IPS-11a (cell line): Measurements from ENCODE around the gene TRHDE.

Source experiments
- H3K4me3 ChIP-seq: one replicate; pipeline ENCODE4 v1.5.1; 2013; ENCODE audit warnings: low read depth, low read length, control low read depth

TRHDE gene

DNA sequence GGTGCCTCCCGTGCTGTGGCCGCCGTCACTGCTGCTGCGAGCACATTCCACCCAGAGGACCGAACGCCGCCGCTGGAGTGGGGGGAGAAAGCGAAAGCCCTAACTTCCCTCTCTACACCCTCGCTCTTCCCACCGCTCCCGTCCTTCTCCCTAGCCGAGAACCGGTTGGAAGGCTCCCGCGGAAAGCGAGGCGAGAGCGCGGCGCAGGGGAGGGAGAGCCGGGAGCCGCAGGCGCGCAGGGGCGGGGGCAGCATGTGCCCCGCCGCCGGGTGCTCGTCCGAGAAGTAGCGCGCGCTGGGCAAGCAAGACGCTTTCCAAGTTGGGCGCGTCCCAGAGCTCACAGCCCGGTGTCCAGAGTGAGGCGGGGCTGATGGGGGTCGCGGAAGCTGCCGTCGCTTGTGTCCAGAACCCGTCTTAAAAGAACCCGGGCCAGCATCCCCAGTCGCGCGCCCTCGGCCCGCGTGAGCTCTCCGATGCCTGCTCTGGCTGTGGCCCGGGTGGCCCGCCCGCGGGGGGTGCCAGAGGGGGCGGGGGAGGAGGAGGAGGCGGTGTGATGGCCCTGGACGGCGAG lies at the start of gene TRHDE:
TRHDE (plus strand) TSS at position 280 of the 571 bp plus-strand sequence; CDS start at position 554, 274 bp downstream.
- H3K4me3 ChIP-seq, result peak within 1 kb of the TSS; percentile 77

- no peak overlapping the region for H3K4me3 ChIP-seq
Observed at GRCh38 chr12:72226510-72226909, 45.7 kb upstream of the TRHDE start.

DNA sequence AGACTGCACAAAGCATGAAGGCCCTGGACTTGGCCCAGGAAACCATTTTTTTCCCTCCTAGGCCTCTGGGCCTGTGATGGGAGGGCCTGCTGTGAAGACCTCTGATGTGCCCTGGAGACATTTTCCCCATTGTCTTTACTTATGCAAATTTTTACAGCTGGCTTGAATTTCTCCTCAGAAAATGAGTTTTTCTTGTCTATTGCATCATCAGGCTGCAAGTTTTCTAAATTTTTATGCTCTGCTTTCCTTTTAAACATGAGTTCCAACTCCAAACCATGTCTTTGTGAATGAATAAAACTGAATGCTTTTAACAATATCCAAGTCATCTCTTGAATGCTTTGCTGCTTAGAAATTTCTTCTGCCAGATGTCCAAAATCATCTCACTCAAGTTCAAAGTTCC lies 43.7 kb upstream of the TRHDE start:
- no peak overlapping the region for H3K4me3 ChIP-seq

DNA sequence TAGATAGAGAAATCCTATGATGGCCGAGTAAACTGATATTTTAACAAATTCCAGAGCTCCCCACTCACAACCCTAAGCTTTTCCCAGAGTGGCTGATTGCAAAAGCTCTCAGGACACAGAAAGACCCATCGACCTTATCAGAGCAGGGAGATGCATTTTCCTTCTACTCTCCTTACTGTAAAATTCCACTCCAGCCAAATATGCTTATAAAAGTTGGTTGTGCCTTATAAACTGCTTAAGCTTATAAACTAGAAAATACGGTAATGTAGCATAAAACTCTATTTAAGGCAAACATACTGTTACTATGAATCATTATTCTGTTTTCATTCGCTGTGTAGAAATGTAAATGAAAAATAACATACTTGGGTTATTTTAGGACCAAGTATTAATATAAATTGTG lies 41.6 kb upstream of the TRHDE start:
- no peak overlapping the region for H3K4me3 ChIP-seq

GRCh38 chr12:72234886-72235285 lies 37.3 kb upstream of the TRHDE start:
- no peak overlapping the region for H3K4me3 ChIP-seq

DNA sequence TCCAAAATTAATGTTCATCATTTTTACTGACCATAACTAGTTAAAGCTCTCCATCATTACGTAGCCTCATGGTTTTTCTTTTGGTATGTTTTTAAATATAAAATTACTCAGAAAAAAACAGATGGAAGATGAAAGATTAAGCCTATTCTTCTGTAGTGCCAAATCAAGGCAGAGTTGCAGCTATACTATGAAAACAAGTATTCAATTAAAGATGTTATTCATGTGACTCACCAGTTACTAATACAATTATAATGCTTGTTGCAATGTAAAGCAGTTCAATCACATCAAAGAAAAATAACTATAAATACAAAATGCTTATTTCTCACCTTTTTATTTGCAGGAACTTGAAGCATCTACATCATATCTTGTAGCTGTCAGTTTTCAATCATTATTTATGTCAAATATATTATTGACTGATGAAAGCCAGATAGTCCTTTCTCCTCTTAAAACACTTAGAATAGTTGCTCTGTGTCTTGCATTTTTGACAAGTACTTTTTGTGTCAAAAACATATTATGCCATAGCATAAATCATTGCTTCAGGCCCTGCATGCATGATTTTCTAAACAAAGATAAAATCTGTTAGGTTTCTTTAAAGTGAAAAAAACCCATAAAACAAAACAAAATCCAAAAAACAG lies 36.0 kb upstream of the TRHDE start:
- H3K4me3 ChIP-seq, result no peak overlapping the region

DNA sequence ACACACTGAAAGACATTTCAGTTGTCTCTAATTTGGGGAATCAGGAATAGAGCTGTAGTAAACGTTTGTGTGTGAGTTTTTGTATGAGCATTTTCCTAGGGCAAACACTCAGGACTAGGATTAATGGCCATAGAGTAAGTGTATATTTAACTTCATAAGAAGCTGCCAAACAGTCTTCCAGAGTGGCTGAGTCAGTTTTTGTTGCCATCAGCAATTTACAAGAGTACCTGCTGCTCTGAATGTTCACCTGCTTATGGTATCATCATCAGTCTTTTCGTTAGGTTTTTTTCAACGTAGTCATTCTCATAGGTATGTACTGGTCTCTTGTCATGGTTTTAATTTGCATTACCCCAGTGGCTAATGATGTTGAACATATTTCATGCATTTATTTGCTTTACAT lies 30.6 kb upstream of the TRHDE start:
- no peak overlapping the region for H3K4me3 ChIP-seq

DNA sequence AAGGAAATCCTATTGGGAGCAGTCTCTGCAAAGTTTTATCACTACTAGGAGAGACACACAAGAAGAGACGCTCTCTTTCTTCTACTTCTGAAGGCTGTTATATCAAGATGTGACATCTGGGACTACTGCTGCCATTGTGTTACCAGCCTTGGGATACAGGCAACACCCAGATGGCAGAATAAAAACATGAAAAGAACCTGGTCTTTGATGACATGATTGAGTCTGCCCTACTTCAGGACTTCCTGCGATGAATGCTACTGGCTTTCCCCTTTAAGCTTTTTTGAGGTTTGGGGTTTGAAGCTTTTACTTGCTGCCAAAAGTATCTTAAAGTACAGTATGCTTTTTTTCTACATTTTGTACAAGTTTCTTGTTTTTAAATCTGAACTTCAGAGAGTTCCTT lies 29.2 kb upstream of the TRHDE start:
- no peak overlapping the region for H3K4me3 ChIP-seq

DNA sequence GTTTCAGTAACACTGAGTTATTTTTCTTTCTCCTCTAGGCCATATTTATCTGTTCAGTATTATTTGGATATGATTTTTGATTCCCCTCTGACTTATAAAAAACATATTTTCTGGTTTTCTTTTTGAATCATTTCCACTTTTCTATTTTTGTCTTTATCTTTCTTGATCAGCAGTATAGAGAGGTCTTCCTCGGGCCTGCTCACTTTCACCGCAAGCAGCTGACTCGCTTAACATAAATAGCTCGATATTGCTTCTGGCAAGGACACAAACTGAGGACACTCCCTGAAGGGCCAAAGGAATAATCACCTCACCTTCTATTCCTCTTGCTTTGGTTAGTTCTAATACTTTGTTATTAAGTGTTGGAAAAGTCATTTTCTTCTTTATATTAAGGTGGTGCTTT lies 25.8 kb upstream of the TRHDE start:
- H3K4me3 ChIP-seq, result no peak overlapping the region

GRCh38 chr12:72250346-72250745 lies 21.8 kb upstream of the TRHDE start:
- H3K4me3 ChIP-seq, result no peak overlapping the region

DNA sequence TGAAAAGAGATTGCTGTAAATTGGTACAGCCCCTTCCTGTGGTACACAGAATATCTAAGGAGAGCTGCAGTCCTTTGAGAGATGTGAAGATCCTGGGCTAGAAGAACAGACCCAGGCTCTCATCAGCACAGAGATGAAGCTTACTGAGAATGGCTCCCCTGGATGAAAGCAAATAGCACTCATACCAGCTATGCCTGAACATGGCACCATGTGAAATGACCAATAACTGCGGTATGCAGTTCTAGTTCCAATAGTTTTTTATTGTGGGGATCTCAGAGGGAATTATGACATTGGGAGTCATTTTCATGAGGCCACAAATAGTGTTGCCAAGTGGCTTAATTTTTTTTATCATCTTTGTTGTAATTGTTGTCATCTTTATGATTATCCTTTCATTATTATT lies 15.4 kb upstream of the TRHDE start:
- no peak overlapping the region for H3K4me3 ChIP-seq

- H3K4me3 ChIP-seq, result no peak overlapping the region
Observed at GRCh38 chr12:72261885-72262284, 10.3 kb upstream of the TRHDE start.

- no peak overlapping the region for H3K4me3 ChIP-seq
Observed at GRCh38 chr12:72264548-72265175, 7.5 kb upstream of the TRHDE start.

GRCh38 chr12:72267974-72268373 lies 4.2 kb upstream of the TRHDE start:
- no peak overlapping the region for H3K4me3 ChIP-seq

- no peak overlapping the region for H3K4me3 ChIP-seq
Observed at GRCh38 chr12:72268386-72268785, 3.8 kb upstream of the TRHDE start.

- H3K4me3 ChIP-seq, result no peak overlapping the region
Observed at GRCh38 chr12:72269491-72269890, 2.7 kb upstream of the TRHDE start.

DNA sequence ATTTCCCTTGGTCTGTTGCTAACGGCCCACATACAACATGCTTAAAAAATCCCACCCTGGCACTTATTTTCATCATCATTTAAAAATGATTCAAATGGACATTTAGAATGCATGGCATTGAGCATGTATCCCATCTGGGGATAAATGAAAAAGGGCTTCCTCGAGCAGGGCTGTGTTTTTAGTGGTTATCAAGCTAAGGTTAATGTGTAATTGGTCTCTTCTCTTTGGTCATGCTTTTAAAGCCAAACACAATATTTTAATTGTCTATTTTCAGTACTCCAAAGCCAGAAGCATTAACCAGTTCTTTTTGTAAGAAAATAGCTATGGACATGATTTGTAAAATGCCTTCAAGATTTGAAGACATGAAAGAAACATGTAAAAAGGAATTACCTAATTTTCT lies 1.9 kb upstream of the TRHDE start:
- no peak overlapping the region for H3K4me3 ChIP-seq

DNA sequence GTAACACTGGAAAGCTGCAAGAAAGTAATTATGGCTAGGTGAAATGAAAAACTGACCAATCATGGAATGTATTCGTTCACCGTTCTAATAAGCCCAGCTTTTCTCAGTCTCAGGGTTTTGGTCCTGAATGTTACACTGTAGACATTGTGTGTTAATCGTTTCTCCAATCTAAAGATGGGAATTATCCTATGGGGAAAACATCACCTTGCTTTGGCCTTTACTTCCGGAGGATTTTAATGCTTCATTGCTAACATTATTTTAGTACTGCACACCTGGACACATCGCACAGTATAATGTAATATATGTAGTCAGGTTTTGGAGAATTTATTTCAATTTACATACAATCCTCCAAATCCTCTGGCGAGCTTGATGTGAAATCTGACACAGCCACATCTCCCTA lies 1.2 kb upstream of the TRHDE start:
- peak overlapping the region; percentile 77 for H3K4me3 ChIP-seq

DNA sequence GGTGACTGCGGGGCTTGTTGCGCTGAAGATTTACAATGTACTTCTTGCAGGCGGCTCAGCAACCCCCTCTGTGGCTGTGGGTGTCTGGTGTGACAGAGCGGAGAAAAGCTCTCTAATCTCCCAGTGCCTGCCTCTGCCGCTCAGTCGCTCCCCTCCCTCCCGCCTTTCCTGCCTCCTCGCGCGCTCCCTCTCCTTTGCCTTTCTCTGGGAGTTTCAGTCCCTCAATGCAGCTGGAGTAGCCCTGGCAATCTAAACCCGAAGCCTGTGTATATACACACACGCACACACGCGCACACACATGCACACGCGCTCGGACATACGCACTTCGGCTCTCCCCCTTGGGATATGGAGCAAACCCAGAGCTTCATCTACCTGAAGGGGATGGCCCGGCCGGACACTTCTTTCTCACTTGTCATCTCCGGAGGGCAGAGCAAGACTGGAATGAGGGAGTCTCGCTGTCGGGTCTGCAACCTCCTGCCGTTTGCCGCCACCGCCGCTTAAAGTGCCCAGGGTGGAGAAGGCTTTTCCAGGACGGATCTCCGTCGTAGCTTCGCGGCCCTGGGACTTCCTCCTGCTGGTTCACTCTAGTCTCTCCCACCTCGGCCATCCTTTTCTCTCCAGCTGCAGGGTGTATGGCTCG lies 599 bp upstream of the TRHDE start:
- H3K4me3 ChIP-seq, result peak overlapping the region; percentile 77

DNA sequence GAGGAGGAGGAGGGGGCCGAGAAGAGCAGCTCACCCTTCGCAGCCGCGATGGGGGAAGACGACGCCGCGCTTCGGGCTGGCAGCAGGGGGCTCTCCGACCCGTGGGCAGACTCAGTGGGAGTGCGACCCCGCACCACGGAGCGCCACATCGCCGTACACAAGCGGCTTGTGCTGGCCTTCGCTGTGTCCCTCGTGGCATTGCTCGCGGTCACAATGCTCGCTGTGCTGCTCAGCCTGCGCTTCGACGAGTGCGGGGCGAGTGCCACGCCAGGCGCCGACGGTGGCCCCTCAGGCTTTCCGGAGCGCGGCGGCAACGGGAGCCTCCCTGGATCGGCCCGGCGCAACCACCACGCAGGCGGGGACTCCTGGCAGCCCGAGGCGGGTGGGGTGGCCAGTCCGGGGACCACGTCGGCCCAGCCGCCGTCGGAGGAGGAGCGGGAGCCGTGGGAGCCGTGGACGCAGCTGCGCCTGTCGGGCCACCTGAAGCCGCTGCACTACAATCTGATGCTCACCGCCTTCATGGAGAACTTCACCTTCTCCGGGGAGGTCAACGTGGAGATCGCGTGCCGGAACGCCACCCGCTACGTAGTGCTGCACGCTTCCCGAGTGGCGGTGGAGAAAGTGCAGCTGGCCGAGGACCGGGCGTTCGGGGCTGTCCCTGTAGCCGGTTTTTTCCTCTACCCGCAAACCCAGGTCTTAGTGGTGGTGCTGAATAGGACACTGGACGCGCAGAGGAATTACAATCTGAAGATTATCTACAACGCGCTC lies 745 bp downstream of the TRHDE start:
- peak overlapping the region; percentile 77 for H3K4me3 ChIP-seq

DNA sequence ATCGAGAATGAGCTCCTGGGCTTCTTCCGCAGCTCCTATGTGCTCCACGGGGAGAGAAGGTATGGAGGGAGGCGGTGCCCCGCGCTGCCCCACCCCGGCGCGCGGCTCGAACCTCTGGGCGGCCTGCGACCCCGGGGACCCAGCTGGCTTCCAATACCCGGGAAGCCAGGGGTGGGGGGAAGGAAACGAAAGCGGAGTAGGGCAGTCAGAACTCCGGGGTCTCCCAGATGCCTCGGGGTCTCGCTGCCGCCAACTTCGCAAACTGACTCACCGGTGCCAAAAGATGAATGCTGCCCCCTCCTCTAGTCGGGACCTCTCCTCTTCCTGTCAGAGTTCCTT lies 1.3 kb downstream of the TRHDE start:
- peak overlapping the region; percentile 77 for H3K4me3 ChIP-seq
